ENCODE measurements around the gene NAP1L4. TPM values are rescaled to one million over a fixed set of nuclear protein-coding genes. Genes with fewer than 3 reads are reported as not detected.

Gene NAP1L4
- total RNA-seq, 2 experiments from 2014 or later, result 235 to 251 TPM

- POLR2A ChIA-PET, result no interaction called here
- CTCF ChIA-PET, result interaction anchor here (0.9 to 5.5 kb wide), 8 partner anchors 37 to 400 kb away, joined by 3 to 39 read pairs (median 3); no protein-coding TSS in a partner anchor
Measured at GRCh38 chr11:2931771-2932738, 60.1 kb downstream of the NAP1L4 start.

GRCh38 chr11:2931420-2931746, 60.7 kb downstream of the NAP1L4 start:
- ChIA-PET CTCF (interaction anchor here (0.9 to 5.5 kb wide), 6 partner anchors 38 to 399 kb away, joined by 3 to 39 read pairs (median 3); no protein-coding TSS in a partner anchor), POLR2A (no interaction called here)

GRCh38 chr11:2930704-2931419, 61.3 kb downstream of the NAP1L4 start:
- CTCF ChIA-PET, result interaction anchor here (0.9 to 5.5 kb wide), 16 partner anchors 8 to 399 kb away, joined by 3 to 39 read pairs (median 4); no protein-coding TSS in a partner anchor
- POLR2A ChIA-PET, result no interaction called here

GRCh38 chr11:2929950-2930703, 62.0 kb downstream of the NAP1L4 start:
- POLR2A ChIA-PET, result interaction anchor here (0.7 to 1.8 kb wide), 7 partner anchors 12 to 59 kb away, joined by 3 to 8 read pairs (median 3); no protein-coding TSS in a partner anchor
- CTCF ChIA-PET, result interaction anchor here (0.8 to 5.5 kb wide), 20 partner anchors 9 to 398 kb away, joined by 3 to 39 read pairs (median 4); no protein-coding TSS in a partner anchor

- CTCF ChIA-PET, result interaction anchor here (0.8 to 5.5 kb wide), 19 partner anchors 8 to 397 kb away, joined by 3 to 39 read pairs (median 4); no protein-coding TSS in a partner anchor
- POLR2A ChIA-PET, result interaction anchor here (0.7 to 1.8 kb wide), 9 partner anchors 11 to 551 kb away, joined by 3 to 8 read pairs (median 3); partner anchors contain the start of gene CARS1
Measured at GRCh38 chr11:2929531-2929949, 62.6 kb downstream of the NAP1L4 start.

- ChIA-PET POLR2A (interaction anchor here (0.7 to 1.8 kb wide), 9 partner anchors 10 to 551 kb away, joined by 3 to 8 read pairs (median 3); partner anchors contain the start of gene CARS1), CTCF (interaction anchor here (0.8 to 5.5 kb wide), 10 partner anchors 7 to 397 kb away, joined by 3 to 39 read pairs (median 6); no protein-coding TSS in a partner anchor)
Measured at GRCh38 chr11:2928605-2929530, 63.3 kb downstream of the NAP1L4 start, which contains the start of gene PHLDA2. Gene PHLDA2 (minus strand): TSS chr11:2929420. CDS start chr11:2929364, 56 bp downstream.

- ChIA-PET POLR2A (interaction anchor here (1.1 kb wide), 1 partner anchor 550 kb away, joined by 3 read pairs; no protein-coding TSS in a partner anchor), CTCF (interaction anchor here (0.8 to 5.5 kb wide), 4 partner anchors 21 to 396 kb away, joined by 3 to 39 read pairs (median 4); no protein-coding TSS in a partner anchor)
Measured at GRCh38 chr11:2927851-2928604, 64.1 kb downstream of the NAP1L4 start.

GRCh38 chr11:2927121-2927800, 64.9 kb downstream of the NAP1L4 start:
- CTCF ChIA-PET, result interaction anchor here (0.7 to 1.4 kb wide), 4 partner anchors 20 to 94 kb away, joined by 3 to 7 read pairs (median 4); no protein-coding TSS in a partner anchor
- POLR2A ChIA-PET, result no interaction called here

- ChIA-PET POLR2A (interaction anchor here (0.6 kb wide), 1 partner anchor 34 kb away, joined by 3 read pairs; no protein-coding TSS in a partner anchor), CTCF (interaction anchor here (0.7 to 1.4 kb wide), 3 partner anchors 34 to 95 kb away, joined by 3 to 7 read pairs (median 3); no protein-coding TSS in a partner anchor)
Measured at GRCh38 chr11:2926611-2927051, 65.5 kb downstream of the NAP1L4 start.

GRCh38 chr11:2924821-2925675, 67.1 kb downstream of the NAP1L4 start:
- POLR2A ChIA-PET, result no interaction called here
- CTCF ChIA-PET, result no interaction called here

GRCh38 chr11:2924381-2924780, 67.7 kb downstream of the NAP1L4 start:
- POLR2A ChIA-PET, result no interaction called here
- CTCF ChIA-PET, result no interaction called here

GRCh38 chr11:2923446-2924375, 68.4 kb downstream of the NAP1L4 start:
- ChIA-PET POLR2A (no interaction called here), CTCF (no interaction called here)

GRCh38 chr11:2922655-2923054, 69.5 kb downstream of the NAP1L4 start:
- CTCF ChIA-PET, result interaction anchor here (2.9 kb wide), 1 partner anchor 7 kb away, joined by 8 read pairs; no protein-coding TSS in a partner anchor

More at GRCh38 chr11:2922655-2923054, 69.5 kb downstream of the NAP1L4 start:
- POLR2A ChIA-PET, result no interaction called here
